HepG2 (cell line): ENCODE results near the gene GGA1. TPM values are rescaled to one million over a fixed set of nuclear protein-coding genes. Genes with fewer than 3 reads are reported as not detected.
A peak's percentile ranks its signal among the peaks of the same experiment; 100 is the strongest.

Source experiments
- ATAC-seq: fragments of 200-7000 bp; cut with Tn5 transposase; 3 replicates; pipeline ENCODE4 v1.9.1; 2020; ENCODE audit warnings: mild to moderate bottlenecking, moderate library complexity
- BruUV-seq: library from RNA; stranded (reverse); fragments of 400-500 nt; replicated peaks from 2 replicates; lab custom pipeline; 2021; lab: Mats Ljungman, UMichigan
- CTCF ChIA-PET: fragments of 300-600 bp; formaldehyde crosslinking; extraction: SDS; loops from one replicate; lab custom pipeline; 2021; ENCODE audit warnings: low total read pairs, inconsistent platforms, low intra/inter-chr PET ratio; lab: Yijun Ruan, JAX
- POLR2A ChIA-PET: fragments of 350-600 bp; sonication (Branson Sonifier 250); formaldehyde crosslinking; loops from one replicate; lab custom pipeline; 2020; ENCODE audit warnings: antibody characterized with exemption, inconsistent platforms; lab: Yijun Ruan, JAX
- DNase-seq: peaks from one replicate; pipeline ENCODE4 v3.0.0-alpha.2; 2015; ENCODE audit warnings: low spot score
- FAIRE-seq: peaks from 3 replicates; lab custom pipeline; 2011; peaks lifted over from hg19 to GRCh38; lab: Jason Lieb, UNC
- H2AFZ ChIP-seq: one replicate; pipeline ENCODE4 v1.6.1; 2011; ENCODE audit warnings: low read length, inconsistent platforms
- H3K27ac ChIP-seq: fragments of 300-600 bp; 3 replicates; pipeline ENCODE4 v1.8.0; 2011; ENCODE audit warnings: mixed run types, mild to moderate bottlenecking, mixed read lengths, low read length, inconsistent platforms; ENCODE audit not compliant: insufficient read depth; ENCODE audit errors: extremely low read length
- H3K27me3 ChIP-seq, 2 experiments: fragments of 200-600 bp in 1 of 2; 2 replicates in 1 of 2; 3 replicates in 1 of 2; pipeline versions ENCODE4 v1.6.0 to v1.8.0; 2011; ENCODE audit warnings: low read length in 2 of 2, mild to moderate bottlenecking in 2 of 2, moderate library complexity in 2 of 2, inconsistent platforms in 1 of 2; ENCODE audit not compliant: insufficient read depth in 2 of 2, control insufficient read depth in 1 of 2
- H3K36me3 ChIP-seq, 2 experiments: fragments of 200-600 bp in 1 of 2; replicated peaks in 1 of 2; 2 replicates in 1 of 2; 3 replicates in 1 of 2; pipeline versions ENCODE4 v1.5.1 to v1.8.0; 2011; ENCODE audit warnings: low read length in 2 of 2, inconsistent platforms in 1 of 2; ENCODE audit not compliant: insufficient read depth in 2 of 2, control insufficient read depth in 1 of 2
- H3K4me1 ChIP-seq: 2 replicates; pipeline ENCODE4 v1.5.1; 2012; ENCODE audit warnings: low read length, inconsistent platforms; ENCODE audit not compliant: insufficient read depth
- H3K4me2 ChIP-seq: 2 replicates; pipeline ENCODE4 v1.6.0; 2011; ENCODE audit warnings: low read depth, low read length, inconsistent platforms
- H3K4me3 ChIP-seq, 3 experiments: fragments of 200-600 bp in 1 of 3; sonication (generic), shearing (Covaris generic) in 1 of 3; replicated peaks in 1 of 3; 2 replicates each; pipeline ENCODE4 v1.5.1; 2011 to 2016; ENCODE audit warnings: low read length in 3 of 3, inconsistent platforms in 2 of 3, low read depth in 2 of 3, mild to moderate bottlenecking in 2 of 3, control low read depth in 1 of 3, mixed read lengths in 1 of 3; ENCODE audit not compliant: insufficient read depth in 1 of 3
- H3K79me2 ChIP-seq: one replicate; pipeline ENCODE4 v1.6.1; 2011; ENCODE audit warnings: low read length, inconsistent platforms; ENCODE audit not compliant: insufficient read depth
- H3K9ac ChIP-seq: 2 replicates; pipeline ENCODE4 v1.6.0; 2011; ENCODE audit warnings: mild to moderate bottlenecking, low read depth, low read length, inconsistent platforms; ENCODE audit not compliant: insufficient read depth
- H3K9me3 ChIP-seq: 2 replicates; pipeline ENCODE4 v1.5.1; 2012; ENCODE audit warnings: mild to moderate bottlenecking, low read length
- H4K20me1 ChIP-seq: 2 replicates; pipeline ENCODE4 v1.6.0; 2011; ENCODE audit warnings: inconsistent platforms, mild to moderate bottlenecking, low read length, moderate library complexity; ENCODE audit not compliant: insufficient read depth
- GABPA ChIP-seq, 2 experiments: IDR thresholded peaks; 2 replicates each; pipeline ENCODE4 v1.6.1; 2011 to 2016; ENCODE audit warnings: low read depth in 2 of 2, low read length in 1 of 2, missing biosample characterization in 1 of 2, missing genetic modification characterization in 1 of 2
- HIVEP1 ChIP-seq: sonication (generic); formaldehyde crosslinking; IDR thresholded peaks from 2 replicates; pipeline ENCODE4 v1.4.0; 2020; ENCODE audit warnings: mild to moderate bottlenecking, missing genetic modification reagents
- NFYC ChIP-seq: IDR thresholded peaks from 2 replicates; pipeline ENCODE4 v1.6.1; 2016; ENCODE audit warnings: missing genetic modification reagents, missing compliant biosample characterization
- PHF21A ChIP-seq: sonication (generic); formaldehyde crosslinking; IDR thresholded peaks from 2 replicates; pipeline ENCODE4 v1.5.0; 2020; ENCODE audit warnings: mild to moderate bottlenecking, missing genetic modification reagents
- RBFOX2 ChIP-seq: fragments of 200-400 bp; formaldehyde crosslinking; IDR thresholded peaks from 2 replicates; pipeline ENCODE4 v1.6.1; 2017; ENCODE audit warnings: low read depth, mild to moderate bottlenecking, low read length
- SP2 ChIP-seq: sonication (generic); formaldehyde crosslinking; IDR thresholded peaks from 2 replicates; pipeline ENCODE4 v1.5.1; 2020; ENCODE audit warnings: mild to moderate bottlenecking, missing genetic modification reagents
- ZNF350 ChIP-seq: sonication (generic); formaldehyde crosslinking; IDR thresholded peaks from 2 replicates; pipeline ENCODE4 v1.4.0; 2020; ENCODE audit warnings: mild to moderate bottlenecking, low read depth, missing genetic modification reagents, borderline replicate concordance
- ZNF761 ChIP-seq: sonication (generic); formaldehyde crosslinking; conservative IDR thresholded peaks from 2 replicates; pipeline ENCODE4 v1.4.0; 2020; ENCODE audit warnings: mild to moderate bottlenecking, missing genetic modification reagents
- ZNF773 ChIP-seq: sonication (generic); formaldehyde crosslinking; IDR thresholded peaks from 2 replicates; pipeline ENCODE4 v1.4.0; 2020; ENCODE audit warnings: missing genetic modification reagents, borderline replicate concordance
- ZNF816 ChIP-seq: sonication (generic); formaldehyde crosslinking; IDR thresholded peaks from 2 replicates; pipeline ENCODE4 v1.8.0; 2022; ENCODE audit warnings: missing genetic modification reagents, mild to moderate bottlenecking, borderline replicate concordance
- ZNF891 ChIP-seq: sonication (generic); formaldehyde crosslinking; IDR thresholded peaks from 2 replicates; pipeline ENCODE4 v1.5.0; 2020; ENCODE audit warnings: mild to moderate bottlenecking, missing genetic modification reagents
- WGBS: methylation state at CpG from one replicate; pipeline ENCODE4 v1.1.6; 2017; ENCODE audit warnings: low lambda C conversion rate; 5-methylcytosine and 5-hydroxymethylcytosine counted together
- in situ Hi-C: cut with HindIII; loops from 2 replicates; pipeline ENCODE4 v1.10.0; 2017; ENCODE audit warnings: low pct_unique_long_range_greater_than_20kb; ENCODE audit not compliant: extremely low pct_ligation_motif_present
- intact Hi-C: fragments of 100-400 bp; cut with micrococcal nuclease; formaldehyde crosslinking; loops from one replicate; pipeline ENCODE4 v1.10.0; 2022; ENCODE audit not compliant: unreplicated experiment
- polyA plus RNA-seq, 8 experiments: library from polyadenylated mRNA; depleted of rRNA in 3 of 8; stranded (reverse) in 7 of 8; unstranded in 1 of 8; fragments of >200 nt; fragmentation: Illumina TruSeq in 4 of 8; extraction: Trizol in 4 of 8; gene quantifications; 2 replicates each; pipeline versions ENCODE4 v1.2.1 to v1.2.3, GENCODE V29; 2011 to 2016; ENCODE audit warnings: low read depth in 4 of 8, missing spikeins in 1 of 8, mixed read lengths in 1 of 8; ENCODE audit not compliant: insufficient read depth in 1 of 8
- total RNA-seq, 5 experiments: library from RNA; depleted of rRNA; stranded (reverse); fragments of >200 nt; fragmentation: Illumina TruSeq; extraction: Trizol; gene quantifications; 2 replicates each; pipeline ENCODE4 v1.2.3, GENCODE V29; 2016; ENCODE audit warnings: low read depth in 1 of 5
- TF ChIP-seq, protein P1 (sequence below): sonication (generic); formaldehyde crosslinking; IDR thresholded peaks from 2 replicates; pipeline ENCODE4 v1.4.0; 2020; ENCODE audit warnings: missing genetic modification reagents, borderline replicate concordance
- TF ChIP-seq, protein P2 (sequence below): IDR thresholded peaks from 2 replicates; pipeline ENCODE4 v1.6.1; 2016; ENCODE audit warnings: mild to moderate bottlenecking, missing biosample characterization, missing genetic modification reagents

GGA1 gene
- total and polyA plus RNA-seq, 2 of the 13 experiments (the other 11 are each of a cell fraction or from before 2014, with no cell fraction given), result 29.1 to 87.2 TPM

DNA sequence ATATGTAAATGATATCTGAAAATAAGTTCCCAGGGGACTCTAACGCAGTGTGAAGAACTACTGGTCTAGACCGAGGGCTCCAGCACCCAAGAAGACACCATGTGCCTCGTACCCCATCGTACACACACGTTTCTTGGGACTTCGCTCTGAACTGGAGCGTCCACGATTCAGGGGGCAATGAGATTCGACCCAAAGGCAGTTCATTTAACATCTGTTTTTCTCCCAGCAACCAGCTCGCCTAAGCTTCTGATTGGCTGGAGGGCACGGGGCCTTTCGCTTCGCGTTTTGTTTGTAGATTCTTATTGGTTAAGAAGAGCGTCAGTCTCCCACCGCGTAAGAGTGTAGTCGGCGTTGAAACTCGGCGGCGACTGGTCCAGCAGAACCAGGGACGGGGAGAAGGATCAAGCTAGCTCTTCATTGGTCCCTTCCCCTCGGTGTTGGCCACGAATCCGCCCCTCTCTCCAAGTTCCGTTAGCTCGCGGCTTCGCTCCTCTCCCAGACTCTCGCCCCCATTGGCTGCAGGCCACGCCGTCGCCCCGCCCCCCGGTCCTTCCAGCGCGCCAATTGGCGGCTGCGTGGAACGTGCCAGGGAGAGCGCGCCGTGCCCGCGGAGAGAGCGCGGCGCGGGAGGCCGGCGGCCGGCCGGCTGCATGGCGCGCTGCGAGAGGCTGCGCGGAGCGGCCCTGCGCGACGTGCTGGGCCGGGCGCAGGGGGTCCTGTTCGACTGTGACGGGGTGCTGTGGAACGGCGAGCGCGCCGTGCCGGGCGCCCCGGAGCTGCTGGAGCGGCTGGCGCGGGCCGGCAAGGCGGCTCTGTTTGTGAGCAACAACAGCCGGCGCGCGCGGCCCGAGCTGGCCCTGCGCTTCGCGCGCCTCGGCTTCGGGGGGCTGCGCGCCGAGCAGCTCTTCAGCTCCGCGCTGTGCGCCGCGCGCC, 49.8 kb downstream of the GGA1 start, which contains the start of gene PDXP:
TSS of gene PDXP (plus strand) at position 591 of the 933 bp plus-strand sequence. CDS start at position 651, 60 bp downstream.
- Histone ChIP-seq H3K27ac (peak within 1 kb of the TSS; percentile 93), H3K36me3 (peaks cover 3 to 4% of the 10 kb centered on the region in 2 experiments; a peak in 3 of 5 replicates), H3K4me1 (peaks cover 51% of the 10 kb centered on the region), H3K9me3 (no peaks in the 10 kb centered on the region), H2AFZ (peak within 1 kb of the TSS; percentile 33), H4K20me1 (peaks cover 35% of the 10 kb centered on the region), H3K4me2 (peak within 1 kb of the TSS; percentile 98), H3K27me3 (no peaks in the 10 kb centered on the region; a peak in 1 of 5 replicates), H3K79me2 (peaks cover 45% of the 10 kb centered on the region), H3K9ac (peak within 1 kb of the TSS; percentile 92), H3K4me3 (peak within 1 kb of the TSS; percentile 75 to 97 (median 94))
- ATAC-seq (peak; percentile 94), FAIRE-seq (peak; percentile 96), DNase-seq (peak; percentile 99)
- no TSS peak for BruUV-seq
- intact Hi-C loops, result loop anchor here (10.0 kb wide), 1 partner anchor 146 kb away; the partner anchor contains the start of gene GCAT
- POLR2A ChIA-PET, result interaction anchor here (0.7 to 11.2 kb wide), 35 partner anchors 9 to 189 kb away, joined by 3 to 242 read pairs (median 5); partner anchors contain the start of genes ANKRD54, GCAT, GGA1 and LGALS1
- in situ Hi-C loops, result no loop called here
- CTCF ChIA-PET, result no interaction called here
- WGBS, result under 1% methylated on average over 18 of the region's 101 CpGs
- TF ChIP-seq ZNF816 (CRISPR knock-in tag) (no peak), NFYC (CRISPR knock-in tag) (peak; percentile 94), GABPA (IDR thresholded peaks at IDR 0.05; ENCODE audit: low read depth, low read length) (no peak), GABPA (CRISPR knock-in tag; IDR thresholded peaks at IDR 0.05; ENCODE audit: low read depth) (peak; percentile 42), RBFOX2 (peak; percentile 90), HIVEP1 (CRISPR knock-in tag) (no peak), ZNF891 (CRISPR knock-in tag) (0 out of 2 replicates have a peak, but pooled peaks have one; percentile 45), PHF21A (CRISPR knock-in tag) (peak; percentile 77), SP2 (CRISPR knock-in tag) (peak; percentile 94), ZNF773 (peak; percentile 57; the same call in 1 of the 2 replicates), ZNF761 (CRISPR knock-in tag) (peak; percentile 20; the same call in 1 of the 2 replicates), ZNF350 (CRISPR knock-in tag) (peak; percentile 43; the same call in 1 of the 2 replicates)
- TF ChIP-seq, protein P1, sequence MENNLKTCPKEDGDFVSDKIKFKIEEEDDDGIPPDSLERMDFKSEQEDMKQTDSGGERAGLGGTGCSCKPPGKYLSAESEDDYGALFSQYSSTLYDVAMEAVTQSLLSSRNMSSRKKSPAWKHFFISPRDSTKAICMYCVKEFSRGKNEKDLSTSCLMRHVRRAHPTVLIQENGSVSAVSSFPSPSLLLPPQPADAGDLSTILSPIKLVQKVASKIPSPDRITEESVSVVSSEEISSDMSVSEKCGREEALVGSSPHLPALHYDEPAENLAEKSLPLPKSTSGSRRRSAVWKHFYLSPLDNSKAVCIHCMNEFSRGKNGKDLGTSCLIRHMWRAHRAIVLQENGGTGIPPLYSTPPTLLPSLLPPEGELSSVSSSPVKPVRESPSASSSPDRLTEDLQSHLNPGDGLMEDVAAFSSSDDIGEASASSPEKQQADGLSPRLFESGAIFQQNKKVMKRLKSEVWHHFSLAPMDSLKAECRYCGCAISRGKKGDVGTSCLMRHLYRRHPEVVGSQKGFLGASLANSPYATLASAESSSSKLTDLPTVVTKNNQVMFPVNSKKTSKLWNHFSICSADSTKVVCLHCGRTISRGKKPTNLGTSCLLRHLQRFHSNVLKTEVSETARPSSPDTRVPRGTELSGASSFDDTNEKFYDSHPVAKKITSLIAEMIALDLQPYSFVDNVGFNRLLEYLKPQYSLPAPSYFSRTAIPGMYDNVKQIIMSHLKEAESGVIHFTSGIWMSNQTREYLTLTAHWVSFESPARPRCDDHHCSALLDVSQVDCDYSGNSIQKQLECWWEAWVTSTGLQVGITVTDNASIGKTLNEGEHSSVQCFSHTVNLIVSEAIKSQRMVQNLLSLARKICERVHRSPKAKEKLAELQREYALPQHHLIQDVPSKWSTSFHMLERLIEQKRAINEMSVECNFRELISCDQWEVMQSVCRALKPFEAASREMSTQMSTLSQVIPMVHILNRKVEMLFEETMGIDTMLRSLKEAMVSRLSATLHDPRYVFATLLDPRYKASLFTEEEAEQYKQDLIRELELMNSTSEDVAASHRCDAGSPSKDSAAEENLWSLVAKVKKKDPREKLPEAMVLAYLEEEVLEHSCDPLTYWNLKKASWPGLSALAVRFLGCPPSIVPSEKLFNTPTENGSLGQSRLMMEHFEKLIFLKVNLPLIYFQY (CRISPR knock-in tag), result 0 out of 2 replicates have a peak, but pooled peaks have one; percentile 17
- TF ChIP-seq, protein P2, sequence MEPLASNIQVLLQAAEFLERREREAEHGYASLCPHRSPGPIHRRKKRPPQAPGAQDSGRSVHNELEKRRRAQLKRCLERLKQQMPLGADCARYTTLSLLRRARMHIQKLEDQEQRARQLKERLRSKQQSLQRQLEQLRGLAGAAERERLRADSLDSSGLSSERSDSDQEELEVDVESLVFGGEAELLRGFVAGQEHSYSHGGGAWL (CRISPR knock-in tag), result 0 out of 2 replicates have a peak, but pooled peaks have one; percentile 62
